Mucosa of descending colon (tissue), 3 donors: Measurements from ENCODE around the gene GDPD2. TPM values are rescaled to one million over a fixed set of nuclear protein-coding genes. Genes with fewer than 3 reads are reported as not detected.

Experiments
- ATAC-seq: fragments of 200-7000 bp; cut with Tn5 transposase; one replicate; pipeline ENCODE4 v1.9.1; 2020; ENCODE audit warnings: mild to moderate bottlenecking, moderate library complexity
- DNase-seq, 3 donors: peaks; one replicate each; pipeline ENCODE4 v3.0.0-alpha.2; 2020
- H3K36me3 ChIP-seq: fragments of 200-600 bp; one replicate; pipeline ENCODE4 v1.8.0; 2021; ENCODE audit warnings: low read depth, mild to moderate bottlenecking
- H3K4me1 ChIP-seq: fragments of 200-600 bp; one replicate; pipeline ENCODE4 v1.8.0; 2021; ENCODE audit warnings: low read depth, mild to moderate bottlenecking
- H3K4me3 ChIP-seq: fragments of 200-600 bp; one replicate; pipeline ENCODE4 v1.8.0; 2021; ENCODE audit warnings: mild to moderate bottlenecking
- H3K9me3 ChIP-seq: fragments of 200-600 bp; one replicate; pipeline ENCODE4 v1.8.0; 2021; ENCODE audit warnings: mild to moderate bottlenecking
- intact Hi-C, 2 donors: fragments of 100-400 bp; cut with DNase I in 1 of 2; cut with micrococcal nuclease in 1 of 2; formaldehyde crosslinking; loops; one replicate each; pipeline versions ENCODE4 v1.11.0 to v1.11.1; 2022; cut with DNase I, micrococcal nuclease
- total RNA-seq, 3 donors: library from RNA; stranded (reverse); fragmentation: NEBNext Ultra II Directional in 2 of 3; extraction: Animal tissue kit (Norgen Biotek cat#: 25700) in 2 of 3; gene quantifications; one replicate each; pipeline versions ENCODE4 v1.2.1 to v1.2.4, GENCODE V29; 2021 to 2023
- TF ChIP-seq, protein P1 (sequence below): fragments of 200-600 bp; IDR thresholded peaks from one replicate; pipeline ENCODE4 v1.8.0; 2022; ENCODE audit warnings: antibody characterized with exemption, mild to moderate bottlenecking
- donor health status: DM: no; HTN: no; CAD: no; lungs with moderate emphysema.
- donor health status: DM: no; HTN: no; CAD: no.
- donor health status: DM: no; HTN: yes; CAD: no.

GDPD2 gene
- total RNA-seq, 3 donors from 2014 or later, result 9.0 to 28.5 (median 25.9) TPM

DNA sequence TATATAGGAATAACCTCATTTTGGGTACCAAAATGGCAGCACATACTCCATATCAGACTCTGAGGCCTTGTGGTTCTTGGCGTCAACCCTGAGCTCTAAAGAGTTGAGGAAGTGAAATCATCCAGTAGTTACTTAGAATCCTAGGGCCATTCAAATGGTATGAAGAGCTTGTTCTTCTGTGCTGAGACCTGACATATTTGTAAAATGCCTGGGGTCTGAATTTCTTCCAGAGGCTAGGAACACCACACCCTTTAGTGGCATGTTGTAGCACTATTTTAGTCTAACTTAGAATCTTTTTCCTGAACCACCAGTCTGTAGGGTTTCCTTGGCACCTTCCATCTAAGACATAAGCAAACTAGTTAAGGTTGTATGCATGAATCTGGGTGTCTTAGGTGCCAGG, 18.1 kb upstream of the GDPD2 start:
- Histone ChIP-seq H3K36me3 (no peaks in the 10 kb centered on the region), H3K4me1 (no peaks in the 10 kb centered on the region), H3K9me3 (no peaks in the 10 kb centered on the region), H3K4me3 (no peak overlapping the region)
- intact Hi-C loops, result no loop called here
- TF ChIP-seq, protein P1, sequence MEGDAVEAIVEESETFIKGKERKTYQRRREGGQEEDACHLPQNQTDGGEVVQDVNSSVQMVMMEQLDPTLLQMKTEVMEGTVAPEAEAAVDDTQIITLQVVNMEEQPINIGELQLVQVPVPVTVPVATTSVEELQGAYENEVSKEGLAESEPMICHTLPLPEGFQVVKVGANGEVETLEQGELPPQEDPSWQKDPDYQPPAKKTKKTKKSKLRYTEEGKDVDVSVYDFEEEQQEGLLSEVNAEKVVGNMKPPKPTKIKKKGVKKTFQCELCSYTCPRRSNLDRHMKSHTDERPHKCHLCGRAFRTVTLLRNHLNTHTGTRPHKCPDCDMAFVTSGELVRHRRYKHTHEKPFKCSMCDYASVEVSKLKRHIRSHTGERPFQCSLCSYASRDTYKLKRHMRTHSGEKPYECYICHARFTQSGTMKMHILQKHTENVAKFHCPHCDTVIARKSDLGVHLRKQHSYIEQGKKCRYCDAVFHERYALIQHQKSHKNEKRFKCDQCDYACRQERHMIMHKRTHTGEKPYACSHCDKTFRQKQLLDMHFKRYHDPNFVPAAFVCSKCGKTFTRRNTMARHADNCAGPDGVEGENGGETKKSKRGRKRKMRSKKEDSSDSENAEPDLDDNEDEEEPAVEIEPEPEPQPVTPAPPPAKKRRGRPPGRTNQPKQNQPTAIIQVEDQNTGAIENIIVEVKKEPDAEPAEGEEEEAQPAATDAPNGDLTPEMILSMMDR, result no peak
- ATAC-seq (no peak), DNase-seq (no peak)

- TF ChIP-seq, protein P1, result no peak
- DNase-seq (no peak), ATAC-seq (no peak)
- intact Hi-C loops, result no loop called here
- H3K9me3 ChIP-seq, result no peaks in the 10 kb centered on the region
- H3K4me1 ChIP-seq, result no peaks in the 10 kb centered on the region
- no peaks in the 10 kb centered on the region for H3K36me3 ChIP-seq
- no peak overlapping the region for H3K4me3 ChIP-seq
Observed at GRCh38 chrX:70410921-70411320, 12.2 kb upstream of the GDPD2 start.

- H3K9me3 ChIP-seq, result no peaks in the 10 kb centered on the region
- no peak overlapping the region for H3K4me3 ChIP-seq
- intact Hi-C loops, result no loop called here
- DNase-seq (no peak), ATAC-seq (no peak)
- no peaks in the 10 kb centered on the region for H3K36me3 ChIP-seq
- H3K4me1 ChIP-seq, result no peaks in the 10 kb centered on the region
- TF ChIP-seq, protein P1, result no peak
Observed at GRCh38 chrX:70411475-70411874, 11.6 kb upstream of the GDPD2 start.

- Histone ChIP-seq H3K36me3 (no peaks in the 10 kb centered on the region), H3K9me3 (no peaks in the 10 kb centered on the region), H3K4me3 (no peak overlapping the region), H3K4me1 (no peaks in the 10 kb centered on the region)
- TF ChIP-seq, protein P1, result no peak
- DNase-seq (no peak), ATAC-seq (no peak)
- intact Hi-C loops, result no loop called here
Observed at GRCh38 chrX:70421618-70422017, 1.5 kb upstream of the GDPD2 start.

GRCh38 chrX:70423936-70424675, 992 bp downstream of the GDPD2 start:
- ATAC-seq, result peak; percentile 57
- intact Hi-C loops, result no loop called here
- peak in 2 of 3 donors; percentile 25 to 26 for DNase-seq
- H3K9me3 ChIP-seq, result no peaks in the 10 kb centered on the region
- H3K4me3 ChIP-seq, result no peak overlapping the region
- no peaks in the 10 kb centered on the region for H3K4me1 ChIP-seq
- TF ChIP-seq, protein P1, result no peak
- no peaks in the 10 kb centered on the region for H3K36me3 ChIP-seq

GRCh38 chrX:70424801-70425200, 1.7 kb downstream of the GDPD2 start:
- intact Hi-C loops, result no loop called here
- ATAC-seq (no peak), DNase-seq (no peak)
- no peaks in the 10 kb centered on the region for H3K9me3 ChIP-seq
- no peak overlapping the region for H3K4me3 ChIP-seq
- TF ChIP-seq, protein P1, result no peak
- no peaks in the 10 kb centered on the region for H3K4me1 ChIP-seq
- no peaks in the 10 kb centered on the region for H3K36me3 ChIP-seq
